GM21381 (cell line): ENCODE measurements around the gene TTLL11.
"Not testable (repeated sequence)": the region's sequence is repeated elsewhere in the genome, so short reads cannot be mapped to it uniquely, and the experiment has no call there.

Source experiments
- ATAC-seq: cut with Tn5 transposase; IDR thresholded peaks from one replicate; pipeline ENCODE4 v1.9.1; 2021; ENCODE audit warnings: mild to moderate bottlenecking, moderate library complexity; ENCODE audit not compliant: unreplicated experiment

TTLL11 gene

GRCh38 chr9:122125509-122126330 is 32.6 kb upstream of the TTLL11 start:
- no peak for ATAC-seq

GRCh38 chr9:122125158-122125508 is 32.0 kb upstream of the TTLL11 start:
- no peak for ATAC-seq

GRCh38 chr9:122124528-122124927 is 31.4 kb upstream of the TTLL11 start:
- ATAC-seq = no peak

GRCh38 chr9:122124048-122124447 is 30.9 kb upstream of the TTLL11 start:
- ATAC-seq = no peak

GRCh38 chr9:122122903-122123632 is 30.0 kb upstream of the TTLL11 start:
- ATAC-seq = no peak

- ATAC-seq = no peak
Measured at GRCh38 chr9:122122468-122122867, 29.4 kb upstream of the TTLL11 start.

GRCh38 chr9:122121931-122122330 is 28.8 kb upstream of the TTLL11 start:
- ATAC-seq = no peak

GRCh38 chr9:122121391-122121790 is 28.3 kb upstream of the TTLL11 start:
- no peak for ATAC-seq

GRCh38 chr9:122120316-122121071 is 27.4 kb upstream of the TTLL11 start:
- no peak for ATAC-seq

- ATAC-seq = no peak
Measured at GRCh38 chr9:122119721-122120120, 26.6 kb upstream of the TTLL11 start.

GRCh38 chr9:122119166-122119521 is 26.0 kb upstream of the TTLL11 start:
- ATAC-seq = no peak

- ATAC-seq = no peak
Measured at GRCh38 chr9:122118343-122119165, 25.4 kb upstream of the TTLL11 start.

GRCh38 chr9:122117241-122117640 is 24.1 kb upstream of the TTLL11 start:
- ATAC-seq = not testable (repeated sequence)

- no peak for ATAC-seq
Measured at GRCh38 chr9:122116448-122117173, 23.5 kb upstream of the TTLL11 start.

- no peak for ATAC-seq
Measured at GRCh38 chr9:122116040-122116439, 22.9 kb upstream of the TTLL11 start.

GRCh38 chr9:122115176-122116035 is 22.3 kb upstream of the TTLL11 start:
- ATAC-seq = no peak

- no peak for ATAC-seq
Measured at GRCh38 chr9:122113574-122113973, 20.5 kb upstream of the TTLL11 start.

- ATAC-seq = no peak
Measured at GRCh38 chr9:122112238-122112637, 19.1 kb upstream of the TTLL11 start.

- ATAC-seq = no peak
Measured at GRCh38 chr9:122111413-122112085, 18.4 kb upstream of the TTLL11 start.
